Keratinocyte (primary cell): ENCODE data around the gene NCAPG.

ENCODE experiments used
- CTCF ChIP-seq, 3 experiments: IDR thresholded peaks in 1 of 3; conservative IDR thresholded peaks in 1 of 3; optimal IDR thresholded peaks in 1 of 3; 2 replicates in 2 of 3; 3 replicates in 1 of 3; pipeline versions ENCODE3 to v1.5.1; 2011; ENCODE audit warnings: low read length in 3 of 3, mild to moderate bottlenecking in 3 of 3, moderate library complexity in 2 of 3, control low read depth in 1 of 3, inconsistent platforms in 1 of 3; ENCODE audit not compliant: insufficient read depth in 2 of 3; ENCODE audit errors: extremely low read depth in 1 of 3
- EZH2 ChIP-seq: IDR thresholded peaks from one replicate; pipeline ENCODE4 v1.6.1; 2012; ENCODE audit warnings: inconsistent platforms, mild to moderate bottlenecking, low read length, moderate library complexity

GRCh38 chr4:17811078-17811603 is 362 bp downstream of the NCAPG start:
- TF ChIP-seq CTCF (optimal IDR thresholded peaks at IDR 0.05 in 1 of 3, IDR thresholded peaks at IDR 0.05 in 1 of 3, conservative IDR thresholded peaks at IDR 0.05 in 1 of 3; ENCODE audit: extremely low read depth in 1 of 3, insufficient read depth in 2 of 3, low read length in 3 of 3) (no peak), EZH2 (no peak)
